Mesendoderm (in vitro differentiated cells): Measurements from ENCODE around the gene SEC16A. TPM values are rescaled to one million over a fixed set of nuclear protein-coding genes. Genes with fewer than 3 reads are reported as not detected.

ENCODE experiments used
- DNase-seq: peaks from one replicate; pipeline ENCODE4 v3.0.0; 2013
- H2AK5ac ChIP-seq: 2 replicates; pipeline ENCODE4 v1.6.1; 2013; ENCODE audit warnings: low read length, inconsistent platforms
- H2BK120ac ChIP-seq: 2 replicates; pipeline ENCODE4 v1.6.1; 2013; ENCODE audit warnings: low read depth, mild to moderate bottlenecking, low read length, moderate library complexity, mixed read lengths
- H2BK15ac ChIP-seq: replicated peaks from 2 replicates; pipeline ENCODE4 v1.6.1; 2013; ENCODE audit warnings: low read depth, mild to moderate bottlenecking, moderate library complexity
- H2BK5ac ChIP-seq: 2 replicates; pipeline ENCODE4 v1.6.1; 2013; ENCODE audit warnings: low read length, inconsistent platforms
- H3K18ac ChIP-seq: 2 replicates; pipeline ENCODE4 v1.6.1; 2013; ENCODE audit warnings: mild to moderate bottlenecking, low read length, mixed read lengths
- H3K23ac ChIP-seq: one replicate; pipeline ENCODE4 v1.6.1; 2013; ENCODE audit warnings: low read length
- H3K27ac ChIP-seq: 2 replicates; pipeline ENCODE4 v1.5.1; 2013; ENCODE audit warnings: low read depth, mild to moderate bottlenecking, inconsistent platforms, low read length, moderate library complexity
- H3K27me3 ChIP-seq: 2 replicates; pipeline ENCODE4 v1.6.1; 2013; ENCODE audit warnings: low read length, control low read depth, mild to moderate bottlenecking, inconsistent platforms; ENCODE audit not compliant: insufficient read depth, poor library complexity
- H3K36me3 ChIP-seq: 2 replicates; pipeline ENCODE4 v1.6.1; 2013; ENCODE audit warnings: low read length, inconsistent platforms; ENCODE audit not compliant: control insufficient read depth, insufficient read depth
- H3K4ac ChIP-seq: one replicate; pipeline ENCODE4 v1.6.1; 2013; ENCODE audit warnings: low read depth, mild to moderate bottlenecking, low read length, moderate library complexity
- H3K4me1 ChIP-seq: 2 replicates; pipeline ENCODE4 v1.6.1; 2013; ENCODE audit warnings: low read depth, low read length, inconsistent platforms; ENCODE audit not compliant: control insufficient read depth
- H3K4me2 ChIP-seq: 2 replicates; pipeline ENCODE4 v1.6.1; 2013; ENCODE audit warnings: low read length
- H3K4me3 ChIP-seq: 2 replicates; pipeline ENCODE4 v1.5.1; 2013; ENCODE audit warnings: mild to moderate bottlenecking, low read length
- H3K56ac ChIP-seq: one replicate; pipeline ENCODE4 v1.6.1; 2013; ENCODE audit warnings: low read length
- H3K79me1 ChIP-seq: 2 replicates; pipeline ENCODE4 v1.6.1; 2013; ENCODE audit warnings: low read length, inconsistent platforms
- H3K79me2 ChIP-seq: 2 replicates; pipeline ENCODE4 v1.6.1; 2013; ENCODE audit warnings: mild to moderate bottlenecking, low read length; ENCODE audit not compliant: control insufficient read depth, insufficient read depth
- H3K9ac ChIP-seq: 2 replicates; pipeline ENCODE4 v1.6.1; 2013; ENCODE audit warnings: low read length, inconsistent platforms
- H4K5ac ChIP-seq: one replicate; pipeline ENCODE4 v1.6.1; 2013; ENCODE audit warnings: low read length
- H4K8ac ChIP-seq: one replicate; pipeline ENCODE4 v1.6.1; 2013; ENCODE audit warnings: low read depth, mild to moderate bottlenecking, control low read depth, low read length, moderate library complexity
- WGBS: extraction: QIAGEN DNeasy Blood & Tissue Kit; methylation state at CpG from one replicate; pipeline ENCODE4 v1.1.7; 2013; ENCODE audit warnings: low lambda C conversion rate, missing lambda C conversion rate; ENCODE audit not compliant: insufficient coverage; ENCODE audit errors: extremely low coverage; 5-methylcytosine and 5-hydroxymethylcytosine counted together
- polyA plus RNA-seq, 2 experiments: library from polyadenylated mRNA; stranded (reverse); fragments of 200-250 nt; gene quantifications; one replicate each; pipeline ENCODE4 v1.2.3, GENCODE V29; 2013

Gene SEC16A, protein sequence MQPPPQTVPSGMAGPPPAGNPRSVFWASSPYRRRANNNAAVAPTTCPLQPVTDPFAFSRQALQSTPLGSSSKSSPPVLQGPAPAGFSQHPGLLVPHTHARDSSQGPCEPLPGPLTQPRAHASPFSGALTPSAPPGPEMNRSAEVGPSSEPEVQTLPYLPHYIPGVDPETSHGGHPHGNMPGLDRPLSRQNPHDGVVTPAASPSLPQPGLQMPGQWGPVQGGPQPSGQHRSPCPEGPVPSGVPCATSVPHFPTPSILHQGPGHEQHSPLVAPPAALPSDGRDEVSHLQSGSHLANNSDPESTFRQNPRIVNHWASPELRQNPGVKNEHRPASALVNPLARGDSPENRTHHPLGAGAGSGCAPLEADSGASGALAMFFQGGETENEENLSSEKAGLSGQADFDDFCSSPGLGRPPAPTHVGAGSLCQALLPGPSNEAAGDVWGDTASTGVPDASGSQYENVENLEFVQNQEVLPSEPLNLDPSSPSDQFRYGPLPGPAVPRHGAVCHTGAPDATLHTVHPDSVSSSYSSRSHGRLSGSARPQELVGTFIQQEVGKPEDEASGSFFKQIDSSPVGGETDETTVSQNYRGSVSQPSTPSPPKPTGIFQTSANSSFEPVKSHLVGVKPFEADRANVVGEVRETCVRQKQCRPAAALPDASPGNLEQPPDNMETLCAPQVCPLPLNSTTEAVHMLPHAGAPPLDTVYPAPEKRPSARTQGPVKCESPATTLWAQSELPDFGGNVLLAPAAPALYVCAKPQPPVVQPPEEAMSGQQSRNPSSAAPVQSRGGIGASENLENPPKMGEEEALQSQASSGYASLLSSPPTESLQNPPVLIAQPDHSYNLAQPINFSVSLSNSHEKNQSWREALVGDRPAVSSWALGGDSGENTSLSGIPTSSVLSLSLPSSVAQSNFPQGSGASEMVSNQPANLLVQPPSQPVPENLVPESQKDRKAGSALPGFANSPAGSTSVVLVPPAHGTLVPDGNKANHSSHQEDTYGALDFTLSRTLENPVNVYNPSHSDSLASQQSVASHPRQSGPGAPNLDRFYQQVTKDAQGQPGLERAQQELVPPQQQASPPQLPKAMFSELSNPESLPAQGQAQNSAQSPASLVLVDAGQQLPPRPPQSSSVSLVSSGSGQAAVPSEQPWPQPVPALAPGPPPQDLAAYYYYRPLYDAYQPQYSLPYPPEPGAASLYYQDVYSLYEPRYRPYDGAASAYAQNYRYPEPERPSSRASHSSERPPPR (N-terminal part only)
- polyA plus RNA-seq (2013, experiment 1 of 2) = 23.8 TPM
- polyA plus RNA-seq (2013, experiment 2 of 2) = 22.3 TPM

DNA sequence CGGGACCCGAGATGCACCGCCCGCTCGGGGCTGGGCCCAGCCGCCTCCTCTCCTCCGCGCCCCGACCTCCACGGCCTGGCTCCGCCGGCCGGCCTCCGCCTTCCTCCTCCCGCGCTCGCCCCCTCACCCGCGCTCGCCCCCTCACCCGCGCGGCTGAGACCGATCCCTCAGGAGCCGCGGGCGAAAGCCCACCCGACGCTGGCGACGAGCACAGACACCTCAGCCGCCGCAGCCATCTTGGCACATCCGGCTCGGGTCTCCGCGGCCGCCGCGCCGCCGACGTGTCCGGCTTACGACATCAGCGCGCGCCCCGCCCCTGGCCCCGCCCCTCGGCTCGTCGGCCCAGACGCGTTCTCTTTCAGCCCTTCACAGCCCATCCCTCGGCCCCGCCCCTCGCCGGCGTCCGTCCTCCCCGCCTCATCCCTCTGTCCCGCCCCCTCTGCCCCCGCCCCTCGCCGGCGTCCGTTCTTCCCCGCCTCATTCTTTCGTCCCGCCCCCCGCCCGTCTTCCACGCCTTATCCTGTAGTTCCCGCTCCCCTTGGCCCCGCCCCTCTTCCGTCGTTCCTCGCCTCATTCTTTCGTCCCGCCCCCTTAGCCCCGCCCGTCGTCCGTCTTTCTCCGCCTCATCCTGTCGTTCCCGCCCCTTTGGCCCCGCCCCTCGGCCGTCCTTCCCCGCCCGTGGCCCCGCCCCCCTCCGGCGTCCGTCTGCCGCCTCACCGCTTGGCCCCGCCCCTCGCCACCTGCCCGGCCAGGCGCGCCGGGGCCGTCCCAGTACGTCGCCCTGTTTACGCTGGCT lies at the start of gene SEC16A:
TSS of gene SEC16A (minus strand) at position 248 of the 796 bp plus-strand sequence. CDS start 5,425 bp downstream, outside the sequence.
- H3K9ac ChIP-seq = peak within 1 kb of the TSS; percentile 79
- peak within 1 kb of the TSS; percentile 6 for H2BK5ac ChIP-seq

DNA sequence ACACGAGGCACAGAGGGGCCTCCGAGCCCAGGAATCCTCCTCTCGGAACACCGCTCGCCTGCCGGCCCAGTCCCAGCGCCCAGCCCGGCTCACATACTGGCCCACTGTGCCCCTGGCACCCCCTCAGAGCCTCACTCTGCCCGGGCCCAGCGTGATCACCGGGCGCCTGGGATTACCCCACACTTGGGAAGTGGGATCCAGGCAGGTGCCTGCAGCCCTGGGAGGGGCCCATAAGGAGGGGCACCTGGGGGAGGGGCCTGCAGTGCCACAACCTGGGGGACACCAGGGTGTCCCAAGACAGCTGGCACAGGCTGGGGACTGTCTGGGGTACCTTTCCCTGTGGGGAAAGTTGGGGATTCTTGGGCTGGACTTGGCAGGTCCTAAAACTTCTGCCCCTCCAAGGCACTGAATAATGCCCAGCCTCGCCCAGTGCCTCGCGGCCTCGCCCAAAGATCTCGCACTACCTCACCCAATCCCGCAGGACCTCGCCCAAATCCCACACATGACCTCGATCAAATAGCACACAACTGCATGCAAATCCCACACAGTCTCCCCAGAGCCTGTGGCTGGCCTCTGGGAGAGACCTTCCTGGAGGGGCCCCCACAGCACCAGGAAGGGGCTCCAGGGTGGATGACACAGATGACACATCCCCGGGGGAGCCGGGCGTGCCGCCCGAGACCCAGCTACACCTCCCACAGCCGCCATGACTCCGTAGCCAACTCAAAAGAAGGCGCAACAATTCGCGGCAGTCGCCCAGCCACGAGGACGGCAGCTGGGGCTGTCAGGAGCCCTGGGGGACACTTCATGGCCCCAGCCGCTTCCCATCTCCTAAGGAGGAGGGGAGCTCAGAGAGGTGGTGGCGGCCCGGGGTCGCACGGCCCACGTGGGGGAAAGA lies 49.3 kb upstream of the SEC16A start:
- H3K27ac ChIP-seq = no peak overlapping the region
- H4K8ac ChIP-seq = no peak overlapping the region
- DNase-seq = no peak
- H2BK5ac ChIP-seq = no peak overlapping the region
- H3K27me3 ChIP-seq = no peaks in the 10 kb centered on the region
- no peaks in the 10 kb centered on the region for H3K4me1 ChIP-seq
- H4K5ac ChIP-seq = no peak overlapping the region
- H2AK5ac ChIP-seq = no peak overlapping the region
- H3K18ac ChIP-seq = no peak overlapping the region
- no peak overlapping the region for H3K9ac ChIP-seq
- H3K4me3 ChIP-seq = no peak overlapping the region
- no peak overlapping the region for H2BK120ac ChIP-seq
- H2BK15ac ChIP-seq = no peak overlapping the region
- no CpG with 5 or more reads among the region's 39 CpGs for WGBS
- H3K56ac ChIP-seq = no peak overlapping the region
- no peak overlapping the region for H3K23ac ChIP-seq
- H3K79me2 ChIP-seq = peaks cover 13% of the 10 kb centered on the region
- H3K4ac ChIP-seq = no peak overlapping the region
- no peak overlapping the region for H3K4me2 ChIP-seq
- peaks cover 5% of the 10 kb centered on the region for H3K79me1 ChIP-seq
- H3K36me3 ChIP-seq = no peaks in the 10 kb centered on the region

More for the DNA sequence above, at the start of gene SEC16A:
- Histone ChIP-seq H3K4me2 (peak within 1 kb of the TSS; percentile 89), H4K5ac (no peak within 1 kb of the TSS), H3K56ac (peak within 1 kb of the TSS; percentile 89), H2BK15ac (no peak within 1 kb of the TSS), H3K23ac (no peak within 1 kb of the TSS), H3K27me3 (no peaks in the 10 kb centered on the region), H2BK120ac (no peak within 1 kb of the TSS), H3K79me1 (peaks cover 3% of the 10 kb centered on the region), H4K8ac (no peak within 1 kb of the TSS), H3K79me2 (peaks cover 42% of the 10 kb centered on the region), H3K4me1 (peaks cover 2% of the 10 kb centered on the region), H3K4ac (peak within 1 kb of the TSS; percentile 92), H3K36me3 (peaks cover 1% of the 10 kb centered on the region), H3K4me3 (peak within 1 kb of the TSS; percentile 99), H3K18ac (peak within 1 kb of the TSS; percentile 96), H3K27ac (peak within 1 kb of the TSS; percentile 92), H2AK5ac (no peak within 1 kb of the TSS)
- DNase-seq = peak; percentile 98
- WGBS = no CpG with 5 or more reads among the region's 109 CpGs

DNA sequence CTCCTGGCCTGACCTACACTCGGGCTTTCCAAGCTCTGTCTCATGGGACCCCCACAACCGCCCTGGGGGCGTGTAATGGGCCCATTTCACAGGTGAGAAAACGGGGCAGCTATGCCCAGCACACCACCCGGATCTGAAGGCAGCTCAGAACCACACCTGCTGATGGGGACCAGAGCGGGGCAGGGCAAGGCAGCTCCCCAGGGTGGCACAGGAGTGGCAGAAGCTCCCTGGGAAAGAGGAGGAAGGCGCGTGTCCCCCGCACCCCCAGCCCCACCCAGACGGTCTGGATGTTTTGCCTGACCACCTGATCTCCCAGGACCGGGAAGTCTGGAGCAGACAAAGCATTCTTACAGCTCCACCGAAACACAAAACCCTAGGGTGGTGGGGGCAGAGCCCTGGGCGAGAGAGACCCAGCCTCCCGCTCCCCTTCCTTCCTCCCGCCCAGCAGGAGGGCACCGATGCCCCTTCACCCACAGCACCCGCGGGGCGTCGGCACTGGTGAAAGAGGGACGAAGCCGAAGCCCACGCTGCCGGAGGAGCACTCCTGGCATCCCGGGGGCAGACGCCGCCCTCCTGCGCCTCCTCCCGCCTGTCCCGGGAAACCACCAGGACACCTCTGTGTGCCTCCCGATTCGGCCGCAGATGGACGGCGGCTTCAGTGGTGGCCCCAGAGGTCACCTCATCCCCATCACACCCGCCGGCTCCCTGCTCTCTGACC lies 48.5 kb upstream of the SEC16A start:
- H2BK15ac ChIP-seq = no peak overlapping the region
- no peak overlapping the region for H3K4ac ChIP-seq
- H3K9ac ChIP-seq = no peak overlapping the region
- no peak overlapping the region for H3K27ac ChIP-seq
- H3K23ac ChIP-seq = no peak overlapping the region
- no peak overlapping the region for H3K18ac ChIP-seq
- WGBS = no CpG with 5 or more reads among the region's 37 CpGs
- H2BK120ac ChIP-seq = no peak overlapping the region
- no peaks in the 10 kb centered on the region for H3K36me3 ChIP-seq
- peaks cover 5% of the 10 kb centered on the region for H3K79me1 ChIP-seq
- H4K8ac ChIP-seq = no peak overlapping the region
- H2AK5ac ChIP-seq = no peak overlapping the region
- no peaks in the 10 kb centered on the region for H3K27me3 ChIP-seq
- H3K4me1 ChIP-seq = peaks cover under 1% of the 10 kb centered on the region
- H3K4me2 ChIP-seq = no peak overlapping the region
- H3K79me2 ChIP-seq = peaks cover 15% of the 10 kb centered on the region
- H2BK5ac ChIP-seq = no peak overlapping the region
- no peak overlapping the region for H3K4me3 ChIP-seq
- no peak overlapping the region for H3K56ac ChIP-seq
- no peak for DNase-seq
- no peak overlapping the region for H4K5ac ChIP-seq

DNA sequence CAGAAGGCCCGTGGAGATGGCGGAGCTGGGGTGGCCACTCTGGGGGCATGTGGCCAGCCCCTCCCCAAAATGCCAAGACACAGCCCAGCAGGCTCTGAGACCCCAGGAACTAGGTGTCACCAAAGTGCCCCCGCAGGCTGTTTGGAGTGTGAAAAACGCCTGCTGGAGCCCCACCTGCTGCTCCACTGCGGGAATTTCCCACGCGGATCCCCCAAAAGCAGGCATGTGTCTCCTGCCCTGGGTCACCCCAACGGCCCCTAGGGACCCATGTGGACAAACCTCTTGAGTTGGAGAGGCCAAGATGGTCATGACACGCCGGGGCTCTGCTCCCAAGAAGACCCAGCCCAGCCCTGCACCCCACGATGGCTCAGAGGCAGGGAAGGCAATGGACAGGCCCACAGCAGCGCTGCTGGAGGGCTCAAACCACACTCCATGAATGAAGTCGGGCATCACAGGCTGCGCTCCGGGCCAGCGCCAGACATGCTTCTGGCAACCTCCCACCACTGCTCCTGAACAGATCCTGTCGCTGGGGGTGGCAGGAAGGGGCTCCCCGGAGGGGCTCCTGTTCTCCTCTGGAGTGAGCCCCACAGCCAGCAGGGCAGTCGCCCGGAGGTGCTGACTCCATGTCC lies 47.7 kb upstream of the SEC16A start:
- peaks cover 4% of the 10 kb centered on the region for H3K79me1 ChIP-seq
- no peak overlapping the region for H3K27ac ChIP-seq
- peaks cover 15% of the 10 kb centered on the region for H3K79me2 ChIP-seq
- H2BK5ac ChIP-seq = no peak overlapping the region
- no peak overlapping the region for H2BK120ac ChIP-seq
- H3K4ac ChIP-seq = no peak overlapping the region
- no peaks in the 10 kb centered on the region for H3K27me3 ChIP-seq
- H3K56ac ChIP-seq = no peak overlapping the region
- H2BK15ac ChIP-seq = no peak overlapping the region
- H2AK5ac ChIP-seq = no peak overlapping the region
- no peak overlapping the region for H3K4me3 ChIP-seq
- H3K18ac ChIP-seq = no peak overlapping the region
- WGBS = no CpG with 5 or more reads among the region's 20 CpGs
- DNase-seq = no peak
- peaks cover 2% of the 10 kb centered on the region for H3K4me1 ChIP-seq
- H4K5ac ChIP-seq = no peak overlapping the region
- no peak overlapping the region for H3K4me2 ChIP-seq
- H3K36me3 ChIP-seq = no peaks in the 10 kb centered on the region
- H3K23ac ChIP-seq = no peak overlapping the region
- no peak overlapping the region for H4K8ac ChIP-seq
- H3K9ac ChIP-seq = no peak overlapping the region
